ENCODE results near the gene UPP2. TPM values are rescaled to one million over a fixed set of nuclear protein-coding genes. Genes with fewer than 3 reads are reported as not detected.

The UPP2 gene
- total and polyA plus RNA-seq, 9 of the 15 experiments (the other 6 are each of a cell fraction or from before 2014, with no cell fraction given): not detected

GRCh38 chr2:158142568-158143332, 41.1 kb downstream of the UPP2 start (continued):
- TF ChIP-seq RBM34 (IDR thresholded peaks at IDR 0.05; ENCODE audit: borderline replicate concordance, insufficient read depth, low read length): no peak
- peak; percentile 68; the same call in 1 of the 2 replicates for TF ChIP-seq ZNF766 (CRISPR knock-in tag; conservative IDR thresholded peaks at IDR 0.05)
- TF ChIP-seq JUND (IDR thresholded peaks at IDR 0.05; ENCODE audit: borderline replicate concordance, low read depth, low read length): peak; percentile 89
- TF ChIP-seq JUND (tag; IDR thresholded peaks at IDR 0.05; ENCODE audit: borderline replicate concordance, low read depth, low read length): peak; percentile 90
- peak; percentile 37 for TF ChIP-seq ZFP36 (IDR thresholded peaks at IDR 0.05; ENCODE audit: low read depth, low read length, partially characterized antibody)
- no peak for TF ChIP-seq NR1H2 (CRISPR knock-in tag; IDR thresholded peaks at IDR 0.05)
- no peak for TF ChIP-seq PHTF2 (CRISPR knock-in tag; IDR thresholded peaks at IDR 0.05)
- TF ChIP-seq, protein P1, sequence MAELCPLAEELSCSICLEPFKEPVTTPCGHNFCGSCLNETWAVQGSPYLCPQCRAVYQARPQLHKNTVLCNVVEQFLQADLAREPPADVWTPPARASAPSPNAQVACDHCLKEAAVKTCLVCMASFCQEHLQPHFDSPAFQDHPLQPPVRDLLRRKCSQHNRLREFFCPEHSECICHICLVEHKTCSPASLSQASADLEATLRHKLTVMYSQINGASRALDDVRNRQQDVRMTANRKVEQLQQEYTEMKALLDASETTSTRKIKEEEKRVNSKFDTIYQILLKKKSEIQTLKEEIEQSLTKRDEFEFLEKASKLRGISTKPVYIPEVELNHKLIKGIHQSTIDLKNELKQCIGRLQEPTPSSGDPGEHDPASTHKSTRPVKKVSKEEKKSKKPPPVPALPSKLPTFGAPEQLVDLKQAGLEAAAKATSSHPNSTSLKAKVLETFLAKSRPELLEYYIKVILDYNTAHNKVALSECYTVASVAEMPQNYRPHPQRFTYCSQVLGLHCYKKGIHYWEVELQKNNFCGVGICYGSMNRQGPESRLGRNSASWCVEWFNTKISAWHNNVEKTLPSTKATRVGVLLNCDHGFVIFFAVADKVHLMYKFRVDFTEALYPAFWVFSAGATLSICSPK (IDR thresholded peaks at IDR 0.05; ENCODE audit: borderline replicate concordance): no peak
- no peak for TF ChIP-seq ATF7 (IDR thresholded peaks at IDR 0.05)
- peak; percentile 3 for TF ChIP-seq FOS (IDR thresholded peaks at IDR 0.05; ENCODE audit: extremely low read depth, insufficient read length)
- TF ChIP-seq, protein P2, sequence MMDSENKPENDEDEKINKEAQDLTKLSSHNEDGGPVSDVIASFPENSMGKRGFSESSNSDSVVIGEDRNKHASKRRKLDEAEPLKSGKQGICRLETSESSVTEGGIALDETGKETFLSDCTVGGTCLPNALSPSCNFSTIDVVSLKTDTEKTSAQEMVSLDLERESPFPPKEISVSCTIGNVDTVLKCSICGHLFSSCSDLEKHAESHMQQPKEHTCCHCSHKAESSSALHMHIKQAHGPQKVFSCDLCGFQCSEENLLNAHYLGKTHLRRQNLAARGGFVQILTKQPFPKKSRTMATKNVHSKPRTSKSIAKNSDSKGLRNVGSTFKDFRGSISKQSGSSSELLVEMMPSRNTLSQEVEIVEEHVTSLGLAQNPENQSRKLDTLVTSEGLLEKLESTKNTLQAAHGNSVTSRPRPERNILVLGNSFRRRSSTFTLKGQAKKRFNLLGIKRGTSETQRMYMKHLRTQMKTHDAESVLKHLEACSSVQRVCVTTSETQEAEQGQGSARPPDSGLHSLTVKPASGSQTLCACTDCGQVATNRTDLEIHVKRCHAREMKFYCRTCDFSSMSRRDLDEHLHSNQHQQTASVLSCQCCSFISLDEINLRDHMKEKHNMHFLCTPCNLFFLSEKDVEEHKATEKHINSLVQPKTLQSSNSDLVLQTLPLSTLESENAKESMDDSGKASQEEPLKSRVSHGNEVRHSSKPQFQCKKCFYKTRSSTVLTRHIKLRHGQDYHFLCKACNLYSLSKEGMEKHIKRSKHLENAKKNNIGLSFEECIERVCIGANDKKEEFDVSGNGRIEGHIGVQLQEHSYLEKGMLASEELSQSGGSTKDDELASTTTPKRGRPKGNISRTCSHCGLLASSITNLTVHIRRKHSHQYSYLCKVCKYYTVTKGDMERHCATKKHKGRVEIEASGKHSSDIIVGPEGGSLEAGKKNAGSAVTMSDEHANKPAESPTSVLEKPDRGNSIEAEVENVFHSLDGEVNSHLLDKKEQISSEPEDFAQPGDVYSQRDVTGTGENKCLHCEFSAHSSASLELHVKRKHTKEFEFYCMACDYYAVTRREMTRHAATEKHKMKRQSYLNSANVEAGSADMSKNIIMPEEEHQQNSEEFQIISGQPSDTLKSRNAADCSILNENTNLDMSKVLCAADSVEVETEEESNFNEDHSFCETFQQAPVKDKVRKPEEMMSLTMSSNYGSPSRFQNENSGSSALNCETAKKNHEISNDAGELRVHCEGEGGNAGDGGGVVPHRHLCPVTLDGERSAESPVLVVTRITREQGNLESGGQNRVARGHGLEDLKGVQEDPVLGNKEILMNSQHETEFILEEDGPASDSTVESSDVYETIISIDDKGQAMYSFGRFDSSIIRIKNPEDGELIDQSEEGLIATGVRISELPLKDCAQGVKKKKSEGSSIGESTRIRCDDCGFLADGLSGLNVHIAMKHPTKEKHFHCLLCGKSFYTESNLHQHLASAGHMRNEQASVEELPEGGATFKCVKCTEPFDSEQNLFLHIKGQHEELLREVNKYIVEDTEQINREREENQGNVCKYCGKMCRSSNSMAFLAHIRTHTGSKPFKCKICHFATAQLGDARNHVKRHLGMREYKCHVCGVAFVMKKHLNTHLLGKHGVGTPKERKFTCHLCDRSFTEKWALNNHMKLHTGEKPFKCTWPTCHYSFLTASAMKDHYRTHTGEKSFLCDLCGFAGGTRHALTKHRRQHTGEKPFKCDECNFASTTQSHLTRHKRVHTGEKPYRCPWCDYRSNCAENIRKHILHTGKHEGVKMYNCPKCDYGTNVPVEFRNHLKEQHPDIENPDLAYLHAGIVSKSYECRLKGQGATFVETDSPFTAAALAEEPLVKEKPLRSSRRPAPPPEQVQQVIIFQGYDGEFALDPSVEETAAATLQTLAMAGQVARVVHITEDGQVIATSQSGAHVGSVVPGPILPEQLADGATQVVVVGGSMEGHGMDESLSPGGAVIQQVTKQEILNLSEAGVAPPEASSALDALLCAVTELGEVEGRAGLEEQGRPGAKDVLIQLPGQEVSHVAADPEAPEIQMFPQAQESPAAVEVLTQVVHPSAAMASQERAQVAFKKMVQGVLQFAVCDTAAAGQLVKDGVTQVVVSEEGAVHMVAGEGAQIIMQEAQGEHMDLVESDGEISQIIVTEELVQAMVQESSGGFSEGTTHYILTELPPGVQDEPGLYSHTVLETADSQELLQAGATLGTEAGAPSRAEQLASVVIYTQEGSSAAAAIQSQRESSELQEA (IDR thresholded peaks at IDR 0.05; ENCODE audit: low read depth): no peak
- no peak for TF ChIP-seq CHD2 (IDR thresholded peaks at IDR 0.05; ENCODE audit: low read depth, low read length)
- 0 out of 4 replicates have a peak, but pooled peaks of 1 of the 2 experiments have one; percentile 4 for TF ChIP-seq RCOR1 (IDR thresholded peaks at IDR 0.05; ENCODE audit: borderline replicate concordance in 1 of 2, low read depth in 2 of 2, low read length in 2 of 2)
- no peak for TF ChIP-seq TRIM24 (IDR thresholded peaks at IDR 0.05)
- no peak for TF ChIP-seq ZNF444 (CRISPR knock-in tag; IDR thresholded peaks at IDR 0.05)
- no peak for TF ChIP-seq CTCF (IDR thresholded peaks at IDR 0.05 in 2 of 3, conservative IDR thresholded peaks at IDR 0.05 in 1 of 3; ENCODE audit: insufficient read depth in 2 of 3, low read depth in 1 of 3, low read length in 3 of 3)

Measured in K562 (cell line).